HepG2 (cell line): ENCODE results near the gene FBXO10. TPM values are rescaled to one million over a fixed set of nuclear protein-coding genes. Genes with fewer than 3 reads are reported as not detected.

ENCODE experiments used
- BCLAF1 ChIP-seq: fragments of 450-650 bp; IDR thresholded peaks from 2 replicates; pipeline ENCODE4 v1.6.1; 2017; ENCODE audit warnings: mild to moderate bottlenecking
- CBX1 ChIP-seq: IDR thresholded peaks from one replicate; pipeline ENCODE4 v1.6.1; 2016; ENCODE audit warnings: antibody characterized with exemption, low read depth
- PHF20 ChIP-seq: sonication (generic); formaldehyde crosslinking; IDR thresholded peaks from 2 replicates; pipeline ENCODE4 v1.5.0; 2020; ENCODE audit warnings: mild to moderate bottlenecking, missing genetic modification reagents
- RNF219 ChIP-seq: sonication (generic); formaldehyde crosslinking; IDR thresholded peaks from 2 replicates; pipeline ENCODE4 v1.5.0; 2020; ENCODE audit warnings: mild to moderate bottlenecking, missing genetic modification reagents
- ZHX1 ChIP-seq: sonication (generic); formaldehyde crosslinking; IDR thresholded peaks from 2 replicates; pipeline ENCODE4 v1.8.1; 2022; ENCODE audit warnings: low read depth, mild to moderate bottlenecking, missing genetic modification reagents
- ZNF224 ChIP-seq: sonication (generic); formaldehyde crosslinking; IDR thresholded peaks from 2 replicates; pipeline ENCODE4 v1.5.0; 2020; ENCODE audit warnings: mild to moderate bottlenecking, missing genetic modification reagents
- ZNF292 ChIP-seq: sonication (generic); formaldehyde crosslinking; IDR thresholded peaks from 2 replicates; pipeline ENCODE4 v1.8.1; 2022; ENCODE audit warnings: mild to moderate bottlenecking, low read depth, missing genetic modification reagents, borderline replicate concordance
- ZNF296 ChIP-seq: sonication (generic); formaldehyde crosslinking; conservative IDR thresholded peaks from 2 replicates; pipeline ENCODE4 v1.5.0; 2020; ENCODE audit warnings: mild to moderate bottlenecking, missing genetic modification reagents
- ZNF562 ChIP-seq: sonication (generic); formaldehyde crosslinking; IDR thresholded peaks from 2 replicates; pipeline ENCODE4 v1.8.0; 2022; ENCODE audit warnings: missing genetic modification reagents, borderline replicate concordance
- polyA plus RNA-seq, 8 experiments: library from polyadenylated mRNA; depleted of rRNA in 3 of 8; stranded (reverse) in 7 of 8; unstranded in 1 of 8; fragments of >200 nt; fragmentation: Illumina TruSeq in 4 of 8; extraction: Trizol in 4 of 8; gene quantifications; 2 replicates each; pipeline versions ENCODE4 v1.2.1 to v1.2.3, GENCODE V29; 2011 to 2016; ENCODE audit warnings: low read depth in 4 of 8, missing spikeins in 1 of 8, mixed read lengths in 1 of 8; ENCODE audit not compliant: insufficient read depth in 1 of 8
- total RNA-seq, 5 experiments: library from RNA; depleted of rRNA; stranded (reverse); fragments of >200 nt; fragmentation: Illumina TruSeq; extraction: Trizol; gene quantifications; 2 replicates each; pipeline ENCODE4 v1.2.3, GENCODE V29; 2016; ENCODE audit warnings: low read depth in 1 of 5
- TF ChIP-seq, protein P1 (sequence below), 2 experiments: sonication (generic) in 1 of 2; formaldehyde crosslinking in 1 of 2; IDR thresholded peaks; 2 replicates each; pipeline versions ENCODE4 v1.4.0 to v1.6.1; 2016 to 2020; ENCODE audit warnings: borderline replicate concordance in 1 of 2, low read depth in 1 of 2, mild to moderate bottlenecking in 1 of 2, missing genetic modification reagents in 1 of 2

FBXO10 gene
- total and polyA plus RNA-seq, 2 of the 13 experiments (the other 11 are each of a cell fraction or from before 2014, with no cell fraction given) = 3.1 to 5.1 TPM

DNA sequence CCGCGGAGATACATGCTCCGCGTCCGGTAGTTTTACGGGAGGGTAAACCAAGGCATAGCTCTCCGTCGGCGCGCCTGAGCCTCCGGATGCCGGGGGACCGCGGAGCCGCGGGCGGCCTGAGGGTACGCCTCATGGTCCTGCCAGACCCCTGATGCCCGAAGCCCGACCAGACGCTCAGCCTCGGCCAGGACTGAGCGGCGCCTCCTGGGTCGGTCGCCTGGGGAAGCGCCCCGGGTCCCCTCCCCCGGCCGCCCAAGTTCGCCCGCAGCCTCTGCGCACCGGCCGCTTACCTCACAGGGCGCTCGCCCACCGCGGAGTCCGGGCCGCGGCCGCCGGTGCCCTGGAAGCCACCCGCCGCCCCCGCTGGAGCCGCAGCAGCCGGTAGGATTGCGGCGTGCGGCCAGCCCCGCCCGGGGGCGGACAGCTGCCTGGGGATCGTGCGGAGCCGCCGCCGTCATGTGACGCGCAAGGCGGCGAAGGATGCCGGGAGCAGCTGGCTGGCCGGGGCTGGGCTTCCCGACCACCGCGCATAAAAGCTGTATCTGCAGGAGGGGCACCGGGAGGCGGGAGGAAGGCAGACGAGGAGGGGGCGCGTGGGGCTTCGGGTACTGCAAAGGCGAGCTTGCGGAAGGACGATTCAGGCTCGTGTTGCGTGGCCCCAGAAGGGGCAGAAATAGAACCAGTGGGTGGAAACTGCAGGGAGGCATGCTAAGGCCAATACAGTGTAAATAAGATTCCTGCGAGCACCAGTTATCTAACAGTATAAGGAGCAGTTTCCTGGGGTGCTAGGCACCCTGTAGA is at the start of gene FBXO10 (continued):
- TF ChIP-seq RNF219 (CRISPR knock-in tag) (no peak), ZHX1 (CRISPR knock-in tag) (no peak), PHF20 (CRISPR knock-in tag) (peak; percentile 55), ZNF224 (CRISPR knock-in tag) (peak; percentile 65; the same call in 1 of the 2 replicates), ZNF296 (CRISPR knock-in tag) (no peak), BCLAF1 (no peak), ZNF292 (no peak), CBX1 (no peak), ZNF562 (CRISPR knock-in tag) (no peak)
- TF ChIP-seq, protein P1, sequence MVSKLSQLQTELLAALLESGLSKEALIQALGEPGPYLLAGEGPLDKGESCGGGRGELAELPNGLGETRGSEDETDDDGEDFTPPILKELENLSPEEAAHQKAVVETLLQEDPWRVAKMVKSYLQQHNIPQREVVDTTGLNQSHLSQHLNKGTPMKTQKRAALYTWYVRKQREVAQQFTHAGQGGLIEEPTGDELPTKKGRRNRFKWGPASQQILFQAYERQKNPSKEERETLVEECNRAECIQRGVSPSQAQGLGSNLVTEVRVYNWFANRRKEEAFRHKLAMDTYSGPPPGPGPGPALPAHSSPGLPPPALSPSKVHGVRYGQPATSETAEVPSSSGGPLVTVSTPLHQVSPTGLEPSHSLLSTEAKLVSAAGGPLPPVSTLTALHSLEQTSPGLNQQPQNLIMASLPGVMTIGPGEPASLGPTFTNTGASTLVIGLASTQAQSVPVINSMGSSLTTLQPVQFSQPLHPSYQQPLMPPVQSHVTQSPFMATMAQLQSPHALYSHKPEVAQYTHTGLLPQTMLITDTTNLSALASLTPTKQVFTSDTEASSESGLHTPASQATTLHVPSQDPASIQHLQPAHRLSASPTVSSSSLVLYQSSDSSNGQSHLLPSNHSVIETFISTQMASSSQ (IDR thresholded peaks at IDR 0.05; ENCODE audit: low read depth) = no peak
- TF ChIP-seq, protein P1 (CRISPR knock-in tag; IDR thresholded peaks at IDR 0.05; ENCODE audit: borderline replicate concordance) = no peak
